Fibroblast of lung (primary cell): ENCODE measurements around the gene ARHGEF7. TPM values are rescaled to one million over a fixed set of nuclear protein-coding genes. Genes with fewer than 3 reads are reported as not detected.

Experiments used
- DNase-seq, 2 donors: peaks; one replicate each; pipeline versions ENCODE4 v3.0.0 to v3.0.0-alpha.2; 2010; ENCODE audit warnings: low read depth in 2 of 2
- H2AFZ ChIP-seq: 2 replicates; pipeline ENCODE4 v1.5.1; 2012; ENCODE audit warnings: low read length, control low read depth, inconsistent platforms
- H3K27ac ChIP-seq: 2 replicates; pipeline ENCODE4 v1.5.1; 2011; ENCODE audit warnings: low read length, control low read depth; ENCODE audit not compliant: insufficient read depth
- H3K27me3 ChIP-seq: 2 replicates; pipeline ENCODE4 v1.5.1; 2011; ENCODE audit warnings: mild to moderate bottlenecking, low read length; ENCODE audit not compliant: control insufficient read depth, insufficient read depth
- H3K36me3 ChIP-seq: 2 replicates; pipeline ENCODE4 v1.5.1; 2011; ENCODE audit warnings: low read length; ENCODE audit not compliant: control insufficient read depth, insufficient read depth
- H3K4me1 ChIP-seq: 2 replicates; pipeline ENCODE4 v1.5.1; 2011; ENCODE audit warnings: low read length; ENCODE audit not compliant: control insufficient read depth, insufficient read depth; ENCODE audit errors: extremely low read depth
- H3K4me2 ChIP-seq: 2 replicates; pipeline ENCODE4 v1.5.1; 2011; ENCODE audit warnings: low read length, control low read depth; ENCODE audit not compliant: insufficient read depth; ENCODE audit errors: extremely low read depth
- H3K4me3 ChIP-seq, 4 experiments: fragments of 200-600 bp in 1 of 4; sonication (generic) in 1 of 4; replicated peaks in 1 of 4; 2 replicates each; pipeline ENCODE4 v1.5.1; 2011 to 2016; ENCODE audit warnings: low read length in 4 of 4, low read depth in 3 of 4, mild to moderate bottlenecking in 3 of 4, control low read depth in 2 of 4, inconsistent platforms in 1 of 4, mixed read lengths in 1 of 4; ENCODE audit not compliant: insufficient read depth in 1 of 4; ENCODE audit errors: control extremely low read depth in 1 of 4
- H3K79me2 ChIP-seq: 2 replicates; pipeline ENCODE4 v1.5.1; 2012; ENCODE audit warnings: mild to moderate bottlenecking, low read length, inconsistent platforms; ENCODE audit not compliant: control insufficient read depth, insufficient read depth
- H3K9ac ChIP-seq: 2 replicates; pipeline ENCODE4 v1.5.1; 2011; ENCODE audit warnings: mild to moderate bottlenecking, low read length, control low read depth; ENCODE audit not compliant: insufficient read depth
- H3K9me3 ChIP-seq: 2 replicates; pipeline ENCODE4 v1.5.1; 2012; ENCODE audit warnings: low read depth, low read length; ENCODE audit not compliant: control insufficient read depth, insufficient read depth
- H4K20me1 ChIP-seq: 2 replicates; pipeline ENCODE4 v1.5.1; 2011; ENCODE audit warnings: low read length; ENCODE audit not compliant: control insufficient read depth, insufficient read depth; ENCODE audit errors: extremely low read depth
- EZH2 ChIP-seq: IDR thresholded peaks from 2 replicates; pipeline ENCODE4 v1.5.1; 2012; ENCODE audit warnings: low read length, control low read depth, mild to moderate bottlenecking; ENCODE audit errors: missing control alignments
- polyA plus RNA-seq, 2 donors: library from polyadenylated mRNA; depleted of rRNA in 1 of 2; stranded (reverse) in 1 of 2; unstranded in 1 of 2; fragments of >200 nt; gene quantifications; 2 replicates each; pipeline ENCODE4 v1.2.1, GENCODE V29; 2011 to 2012; ENCODE audit warnings: missing spikeins in 1 of 2
- total RNA-seq: library from RNA; depleted of rRNA; stranded (reverse); fragments of >200 nt; gene quantifications from 2 replicates; pipeline ENCODE4 v1.2.1, GENCODE V29; 2014
- TF ChIP-seq, protein P1 (sequence below), 2 donors: IDR thresholded peaks in 1 of 2; conservative IDR thresholded peaks in 1 of 2; 1 replicate in 1 of 2; 2 replicates in 1 of 2; pipeline ENCODE4 v1.5.1; 2011 to 2012; ENCODE audit warnings: low read length in 2 of 2, control low read depth in 1 of 2, inconsistent platforms in 1 of 2, low read depth in 1 of 2, mild to moderate bottlenecking in 1 of 2

The ARHGEF7 gene
- total and polyA plus RNA-seq, 2 donors (not counting 1 experiment from before 2014, with no cell fraction given) = 29.1 to 42.8 TPM

DNA sequence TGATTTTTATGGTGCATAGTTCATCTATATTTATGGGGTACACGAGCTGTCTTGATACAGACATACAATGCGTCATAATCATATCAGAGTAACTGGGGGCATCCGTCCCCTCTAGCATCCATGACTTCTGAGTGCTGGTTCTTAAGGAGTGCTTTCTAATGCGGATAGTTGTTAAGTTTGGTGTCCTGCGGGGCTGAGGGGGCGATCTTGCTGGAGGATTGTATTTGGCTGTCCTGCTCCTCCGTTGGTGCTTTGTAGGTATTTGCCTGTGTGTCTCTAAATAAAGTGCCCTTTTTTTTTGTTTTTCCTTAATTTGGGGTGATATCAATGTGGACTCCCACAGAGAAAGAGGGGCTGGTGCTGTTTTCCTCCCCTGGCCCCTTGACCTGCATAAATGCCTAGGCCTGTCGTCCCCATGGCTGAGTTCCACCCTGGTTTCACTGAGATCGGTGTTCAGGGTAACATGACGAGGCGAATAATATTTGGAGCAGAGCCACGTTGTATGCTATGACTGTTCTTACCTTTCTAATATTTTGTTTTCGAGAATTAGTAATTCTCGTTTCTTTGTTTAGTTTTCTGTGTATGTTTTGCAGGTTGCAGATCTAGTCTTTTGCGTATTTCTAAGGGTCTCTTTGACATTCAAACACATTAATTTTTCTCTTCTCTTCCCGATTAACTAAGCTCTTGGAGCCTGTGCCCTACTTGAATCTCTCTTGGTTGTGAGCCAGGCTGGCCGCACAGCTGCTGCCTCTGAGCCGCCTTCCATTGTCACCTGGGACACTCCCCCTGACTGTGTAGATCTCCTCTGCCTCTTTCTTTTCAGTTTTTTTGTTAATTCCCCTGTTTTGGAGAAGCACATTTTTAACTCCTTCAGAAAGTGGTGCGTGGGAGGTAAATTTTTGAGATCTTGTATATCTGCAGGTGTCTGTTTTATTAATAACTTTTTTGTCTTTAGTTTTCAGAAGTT, 100.3 kb downstream of the ARHGEF7 start:
- DNase-seq = no peak
- Histone ChIP-seq H4K20me1 (no peaks in the 10 kb centered on the region), H3K4me3 (no peak overlapping the region), H3K27ac (no peak overlapping the region), H3K36me3 (peaks cover 2% of the 10 kb centered on the region), H2AFZ (no peak overlapping the region), H3K9me3 (no peaks in the 10 kb centered on the region), H3K4me2 (no peak overlapping the region), H3K79me2 (peaks cover 62% of the 10 kb centered on the region), H3K9ac (no peak overlapping the region), H3K4me1 (peaks cover 15% of the 10 kb centered on the region), H3K27me3 (no peaks in the 10 kb centered on the region)
- TF ChIP-seq, protein P1, sequence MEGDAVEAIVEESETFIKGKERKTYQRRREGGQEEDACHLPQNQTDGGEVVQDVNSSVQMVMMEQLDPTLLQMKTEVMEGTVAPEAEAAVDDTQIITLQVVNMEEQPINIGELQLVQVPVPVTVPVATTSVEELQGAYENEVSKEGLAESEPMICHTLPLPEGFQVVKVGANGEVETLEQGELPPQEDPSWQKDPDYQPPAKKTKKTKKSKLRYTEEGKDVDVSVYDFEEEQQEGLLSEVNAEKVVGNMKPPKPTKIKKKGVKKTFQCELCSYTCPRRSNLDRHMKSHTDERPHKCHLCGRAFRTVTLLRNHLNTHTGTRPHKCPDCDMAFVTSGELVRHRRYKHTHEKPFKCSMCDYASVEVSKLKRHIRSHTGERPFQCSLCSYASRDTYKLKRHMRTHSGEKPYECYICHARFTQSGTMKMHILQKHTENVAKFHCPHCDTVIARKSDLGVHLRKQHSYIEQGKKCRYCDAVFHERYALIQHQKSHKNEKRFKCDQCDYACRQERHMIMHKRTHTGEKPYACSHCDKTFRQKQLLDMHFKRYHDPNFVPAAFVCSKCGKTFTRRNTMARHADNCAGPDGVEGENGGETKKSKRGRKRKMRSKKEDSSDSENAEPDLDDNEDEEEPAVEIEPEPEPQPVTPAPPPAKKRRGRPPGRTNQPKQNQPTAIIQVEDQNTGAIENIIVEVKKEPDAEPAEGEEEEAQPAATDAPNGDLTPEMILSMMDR (conservative IDR thresholded peaks at IDR 0.05 in 1 of 2, IDR thresholded peaks at IDR 0.05 in 1 of 2; ENCODE audit: low read depth in 1 of 2, low read length in 2 of 2) = no peak

DNA sequence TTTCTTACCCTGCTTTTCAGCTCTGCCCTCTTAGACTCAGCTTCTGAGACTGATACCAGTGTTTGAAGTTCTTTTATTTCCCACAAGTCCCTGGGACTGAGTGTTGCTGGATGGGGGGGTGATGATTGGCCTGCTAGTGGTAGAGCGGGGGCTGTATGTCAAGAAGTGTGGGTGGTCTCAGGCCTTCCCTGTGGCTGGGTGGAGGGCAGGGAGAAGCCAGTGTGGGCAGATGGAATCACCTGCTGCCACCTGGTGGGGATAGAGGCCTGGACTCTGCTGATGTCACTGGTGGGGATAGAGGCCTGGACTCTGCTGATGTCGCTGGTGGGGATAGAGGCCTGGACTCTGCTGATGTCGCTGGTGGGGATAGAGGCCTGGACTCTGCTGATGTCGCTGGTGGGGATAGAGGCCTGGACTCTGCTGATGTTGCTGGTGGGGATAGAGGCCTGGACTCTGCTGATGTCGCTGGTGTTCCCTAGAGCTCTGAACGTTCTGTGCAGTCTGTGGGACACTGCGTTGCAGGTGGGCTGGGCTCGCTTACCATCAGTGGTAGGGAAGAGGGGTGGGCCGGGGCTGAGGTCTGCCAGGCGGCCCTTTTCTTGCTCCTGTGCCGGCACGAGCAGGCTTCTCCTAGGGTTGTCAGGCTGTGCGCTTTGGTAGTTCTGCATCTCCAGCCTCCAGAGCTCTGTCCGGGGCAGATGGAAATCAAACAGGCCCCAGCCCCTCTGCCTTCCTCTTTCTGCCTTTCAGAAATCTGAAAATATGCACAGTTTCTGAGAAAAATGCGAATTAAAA, 101.3 kb downstream of the ARHGEF7 start:
- Histone ChIP-seq H3K36me3 (peaks cover 2% of the 10 kb centered on the region), H3K9ac (no peak overlapping the region), H3K4me3 (no peak overlapping the region), H2AFZ (no peak overlapping the region), H3K9me3 (no peaks in the 10 kb centered on the region), H3K27me3 (no peaks in the 10 kb centered on the region), H3K4me2 (no peak overlapping the region), H3K4me1 (peaks cover 10% of the 10 kb centered on the region), H3K27ac (no peak overlapping the region), H3K79me2 (peaks cover 61% of the 10 kb centered on the region), H4K20me1 (no peaks in the 10 kb centered on the region)
- DNase-seq = peak; percentile 46 to 55
- TF ChIP-seq EZH2 = no peak
- TF ChIP-seq, protein P1 (conservative IDR thresholded peaks at IDR 0.05 in 1 of 2, IDR thresholded peaks at IDR 0.05 in 1 of 2; ENCODE audit: low read depth in 1 of 2, low read length in 2 of 2) = peak; percentile 31 to 58

DNA sequence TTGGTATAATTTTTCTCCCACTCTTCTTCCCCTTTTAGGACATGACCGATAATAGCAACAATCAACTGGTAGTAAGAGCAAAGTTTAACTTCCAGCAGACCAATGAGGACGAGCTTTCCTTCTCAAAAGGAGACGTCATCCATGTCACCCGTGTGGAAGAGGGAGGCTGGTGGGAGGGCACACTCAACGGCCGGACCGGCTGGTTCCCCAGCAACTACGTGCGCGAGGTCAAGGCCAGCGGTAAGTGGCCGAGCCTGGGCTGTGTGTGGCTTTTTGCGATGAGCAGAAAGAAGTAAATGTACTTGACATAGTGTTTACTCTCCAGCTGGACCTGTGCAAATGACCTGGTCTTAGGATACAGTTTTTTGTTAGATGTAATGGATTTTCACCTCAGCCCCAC, 102.5 kb downstream of the ARHGEF7 start:
- H3K36me3 ChIP-seq = peaks cover 2% of the 10 kb centered on the region
- peaks cover 54% of the 10 kb centered on the region for H3K79me2 ChIP-seq
- no peaks in the 10 kb centered on the region for H3K9me3 ChIP-seq
- H3K27me3 ChIP-seq = no peaks in the 10 kb centered on the region
- peaks cover 4% of the 10 kb centered on the region for H3K4me1 ChIP-seq
- no peak overlapping the region for H3K27ac ChIP-seq
- H3K4me3 ChIP-seq = no peak overlapping the region
- TF ChIP-seq, protein P1 (conservative IDR thresholded peaks at IDR 0.05 in 1 of 2, IDR thresholded peaks at IDR 0.05 in 1 of 2; ENCODE audit: low read depth in 1 of 2, low read length in 2 of 2) = no peak
- no peak for TF ChIP-seq EZH2
- no peak overlapping the region for H3K4me2 ChIP-seq
- DNase-seq = no peak
- no peak overlapping the region for H3K9ac ChIP-seq
- H4K20me1 ChIP-seq = no peaks in the 10 kb centered on the region
- no peak overlapping the region for H2AFZ ChIP-seq
